Trophoblast cell (in vitro differentiated cells and primary cell): Measurements from ENCODE around the gene ADARB2.

Source experiments
- DNase-seq, 2 donors: peaks; one replicate each; pipeline ENCODE4 v3.0.0-alpha.2; 2016
- H2AFZ ChIP-seq: 2 replicates; pipeline ENCODE4 v1.6.1; 2013; ENCODE audit warnings: low read length, moderate library complexity, mild to moderate bottlenecking; ENCODE audit not compliant: insufficient read depth, poor library complexity
- H2AK5ac ChIP-seq: 2 replicates; pipeline ENCODE4 v1.6.1; 2013; ENCODE audit warnings: mild to moderate bottlenecking, low read length
- H2BK120ac ChIP-seq: 2 replicates; pipeline ENCODE4 v1.6.1; 2013; ENCODE audit warnings: low read length, mild to moderate bottlenecking, moderate library complexity; ENCODE audit not compliant: insufficient read depth, poor library complexity
- H2BK12ac ChIP-seq: 2 replicates; pipeline ENCODE4 v1.6.1; 2013; ENCODE audit warnings: mild to moderate bottlenecking, low read length, moderate library complexity
- H2BK5ac ChIP-seq: 2 replicates; pipeline ENCODE4 v1.6.1; 2013; ENCODE audit warnings: low read length, low read depth, moderate library complexity, mild to moderate bottlenecking; ENCODE audit not compliant: poor library complexity
- H3K14ac ChIP-seq: 2 replicates; pipeline ENCODE4 v1.6.1; 2013; ENCODE audit warnings: mild to moderate bottlenecking, low read length
- H3K18ac ChIP-seq: 2 replicates; pipeline ENCODE4 v1.6.1; 2013; ENCODE audit warnings: mild to moderate bottlenecking, low read length
- H3K23ac ChIP-seq: 2 replicates; pipeline ENCODE4 v1.6.1; 2013; ENCODE audit warnings: low read length
- H3K27ac ChIP-seq: 2 replicates; pipeline ENCODE4 v1.5.1; 2013; ENCODE audit warnings: low read depth, mild to moderate bottlenecking, inconsistent platforms, low read length, moderate library complexity
- H3K27me3 ChIP-seq: 2 replicates; pipeline ENCODE4 v1.6.1; 2013; ENCODE audit warnings: inconsistent platforms, mild to moderate bottlenecking, low read length, moderate library complexity; ENCODE audit not compliant: insufficient read depth
- H3K36me3 ChIP-seq, 2 experiments: 1 replicate in 1 of 2; 2 replicates in 1 of 2; pipeline ENCODE4 v1.6.1; 2013; ENCODE audit warnings: low read length in 2 of 2, mild to moderate bottlenecking in 2 of 2, moderate library complexity in 1 of 2; ENCODE audit not compliant: insufficient read depth in 2 of 2, control insufficient read depth in 1 of 2
- H3K4ac ChIP-seq: 2 replicates; pipeline ENCODE4 v1.6.1; 2013; ENCODE audit warnings: low read depth, mild to moderate bottlenecking, low read length, moderate library complexity
- H3K4me1 ChIP-seq, 2 experiments: 1 replicate in 1 of 2; 2 replicates in 1 of 2; pipeline ENCODE4 v1.6.1; 2013; ENCODE audit warnings: low read length in 2 of 2, mild to moderate bottlenecking in 2 of 2, moderate library complexity in 1 of 2; ENCODE audit not compliant: insufficient read depth in 2 of 2, control insufficient read depth in 1 of 2
- H3K4me2 ChIP-seq: 2 replicates; pipeline ENCODE4 v1.6.1; 2013; ENCODE audit warnings: inconsistent platforms, mild to moderate bottlenecking, low read length, moderate library complexity
- H3K4me3 ChIP-seq: 2 replicates; pipeline ENCODE4 v1.5.1; 2013; ENCODE audit warnings: mild to moderate bottlenecking, low read depth, low read length, inconsistent platforms
- H3K79me1 ChIP-seq: one replicate; pipeline ENCODE4 v1.6.1; 2013; ENCODE audit warnings: low read length
- H3K79me2 ChIP-seq: 2 replicates; pipeline ENCODE4 v1.6.1; 2013; ENCODE audit warnings: low read length, mild to moderate bottlenecking; ENCODE audit not compliant: control insufficient read depth, insufficient read depth, poor library complexity
- H3K9ac ChIP-seq: 2 replicates; pipeline ENCODE4 v1.6.1; 2013; ENCODE audit warnings: mild to moderate bottlenecking, low read length
- H3K9me3 ChIP-seq: 2 replicates; pipeline ENCODE4 v1.6.1; 2013; ENCODE audit warnings: low read depth, mild to moderate bottlenecking, control low read depth, inconsistent platforms, low read length; ENCODE audit not compliant: insufficient read depth
- H4K12ac ChIP-seq: 2 replicates; pipeline ENCODE4 v1.6.1; 2013; ENCODE audit warnings: low read depth, mild to moderate bottlenecking, low read length, moderate library complexity
- H4K8ac ChIP-seq: 2 replicates; pipeline ENCODE4 v1.6.1; 2013; ENCODE audit warnings: low read depth, mild to moderate bottlenecking, low read length, moderate library complexity
- H4K91ac ChIP-seq: one replicate; pipeline ENCODE4 v1.6.1; 2013; ENCODE audit warnings: low read depth, mild to moderate bottlenecking, low read length, moderate library complexity
- WGBS: extraction: QIAGEN DNeasy Blood & Tissue Kit; methylation state at CpG from one replicate; pipeline ENCODE4 v1.1.7; 2013; ENCODE audit warnings: missing lambda C conversion rate; ENCODE audit not compliant: insufficient read length, insufficient coverage; ENCODE audit errors: extremely low coverage; 5-methylcytosine and 5-hydroxymethylcytosine counted together

ADARB2 gene

GRCh38 chr10:1661859-1662437 lies 75.4 kb downstream of the ADARB2 start:
- Histone ChIP-seq H3K18ac (no peak overlapping the region), H4K8ac (no peak overlapping the region), H3K4me1 (no peaks in the 10 kb centered on the region), H3K79me1 (no peaks in the 10 kb centered on the region), H3K9ac (no peak overlapping the region), H3K4me3 (no peak overlapping the region), H4K91ac (no peak overlapping the region), H3K36me3 (no peaks in the 10 kb centered on the region), H2AK5ac (no peak overlapping the region), H3K27ac (no peak overlapping the region), H3K27me3 (no peaks in the 10 kb centered on the region), H2BK12ac (no peak overlapping the region), H3K14ac (no peak overlapping the region), H4K12ac (no peak overlapping the region), H2BK120ac (no peak overlapping the region), H2AFZ (no peak overlapping the region), H3K9me3 (peaks cover 6% of the 10 kb centered on the region), H3K4me2 (no peak overlapping the region), H3K23ac (no peak overlapping the region), H2BK5ac (no peak overlapping the region), H3K4ac (no peak overlapping the region), H3K79me2 (no peaks in the 10 kb centered on the region)
- no peak for DNase-seq
- no CpG with 5 or more reads among the region's 14 CpGs for whole genome bisulfite sequencing

GRCh38 chr10:1661416-1661815 lies 75.9 kb downstream of the ADARB2 start:
- Histone ChIP-seq H2AK5ac (no peak overlapping the region), H3K27ac (no peak overlapping the region), H2AFZ (no peak overlapping the region), H3K27me3 (no peaks in the 10 kb centered on the region), H3K18ac (no peak overlapping the region), H3K4ac (no peak overlapping the region), H3K9me3 (peaks cover 6% of the 10 kb centered on the region), H3K36me3 (no peaks in the 10 kb centered on the region), H3K79me1 (no peaks in the 10 kb centered on the region), H4K91ac (no peak overlapping the region), H2BK120ac (no peak overlapping the region), H3K23ac (no peak overlapping the region), H3K4me3 (no peak overlapping the region), H2BK5ac (no peak overlapping the region), H3K4me2 (no peak overlapping the region), H3K79me2 (no peaks in the 10 kb centered on the region), H3K9ac (no peak overlapping the region), H2BK12ac (no peak overlapping the region), H4K12ac (no peak overlapping the region), H4K8ac (no peak overlapping the region), H3K4me1 (no peaks in the 10 kb centered on the region), H3K14ac (no peak overlapping the region)
- no peak for DNase-seq
- no CpG with 5 or more reads among the region's 3 CpGs for WGBS

GRCh38 chr10:1660815-1661214 lies 76.5 kb downstream of the ADARB2 start:
- H2BK12ac ChIP-seq = no peak overlapping the region
- H2AFZ ChIP-seq = no peak overlapping the region
- no peak overlapping the region for H3K14ac ChIP-seq
- H3K23ac ChIP-seq = no peak overlapping the region
- no peaks in the 10 kb centered on the region for H3K79me2 ChIP-seq
- H4K12ac ChIP-seq = no peak overlapping the region
- H3K27me3 ChIP-seq = no peaks in the 10 kb centered on the region
- H3K4me1 ChIP-seq = no peaks in the 10 kb centered on the region
- H3K9ac ChIP-seq = no peak overlapping the region
- peaks cover 6% of the 10 kb centered on the region for H3K9me3 ChIP-seq
- H3K18ac ChIP-seq = no peak overlapping the region
- H4K8ac ChIP-seq = no peak overlapping the region
- H4K91ac ChIP-seq = no peak overlapping the region
- no peak overlapping the region for H2AK5ac ChIP-seq
- H2BK120ac ChIP-seq = no peak overlapping the region
- no peak overlapping the region for H3K27ac ChIP-seq
- H3K36me3 ChIP-seq = no peaks in the 10 kb centered on the region
- no peak overlapping the region for H3K4me3 ChIP-seq
- no peak for DNase-seq
- no peak overlapping the region for H2BK5ac ChIP-seq
- H3K4me2 ChIP-seq = no peak overlapping the region
- H3K4ac ChIP-seq = no peak overlapping the region
- WGBS = no CpG with 5 or more reads among the region's 5 CpGs
- no peaks in the 10 kb centered on the region for H3K79me1 ChIP-seq

- no CpG with 5 or more reads among the region's 7 CpGs for WGBS
- no peaks in the 10 kb centered on the region for H3K79me2 ChIP-seq
Observed at GRCh38 chr10:1660386-1660785, 76.9 kb downstream of the ADARB2 start.

More at GRCh38 chr10:1660386-1660785, 76.9 kb downstream of the ADARB2 start:
- Histone ChIP-seq H3K9me3 (peaks cover 6% of the 10 kb centered on the region), H2BK120ac (no peak overlapping the region), H3K27me3 (no peaks in the 10 kb centered on the region), H2BK12ac (no peak overlapping the region), H4K91ac (no peak overlapping the region), H3K4me2 (no peak overlapping the region), H3K36me3 (no peaks in the 10 kb centered on the region), H3K14ac (no peak overlapping the region), H4K8ac (no peak overlapping the region), H3K9ac (no peak overlapping the region), H3K4me1 (no peaks in the 10 kb centered on the region), H2AK5ac (no peak overlapping the region), H3K27ac (no peak overlapping the region), H2AFZ (no peak overlapping the region), H3K4me3 (no peak overlapping the region), H3K18ac (no peak overlapping the region), H2BK5ac (no peak overlapping the region), H3K4ac (no peak overlapping the region), H3K23ac (no peak overlapping the region), H4K12ac (no peak overlapping the region), H3K79me1 (no peaks in the 10 kb centered on the region)
- DNase-seq = no peak
